Neuron (in vitro differentiated cells): ENCODE data around the gene NDUFAF5.
"Not testable (repeated sequence)": the region's sequence is repeated elsewhere in the genome, so short reads cannot be mapped to it uniquely, and the experiment has no call there.

ENCODE experiments used
- H2AFZ ChIP-seq: one replicate; pipeline ENCODE4 v1.6.1; 2013; ENCODE audit warnings: low read depth, mild to moderate bottlenecking, inconsistent platforms, low read length, moderate library complexity
- H3K27me3 ChIP-seq: one replicate; pipeline ENCODE4 v1.6.1; 2013; ENCODE audit warnings: low read length; ENCODE audit not compliant: insufficient read depth
- H3K36me3 ChIP-seq: one replicate; pipeline ENCODE4 v1.6.1; 2013; ENCODE audit warnings: low read length; ENCODE audit not compliant: insufficient read depth
- H3K4me1 ChIP-seq: one replicate; pipeline ENCODE4 v1.6.1; 2013; ENCODE audit warnings: low read length; ENCODE audit not compliant: insufficient read depth
- H3K4me3 ChIP-seq: 2 replicates; pipeline ENCODE4 v1.5.1; 2013; ENCODE audit warnings: mild to moderate bottlenecking, low read length, moderate library complexity
- H3K9me3 ChIP-seq: one replicate; pipeline ENCODE4 v1.6.1; 2013; ENCODE audit warnings: low read length

NDUFAF5 gene

DNA sequence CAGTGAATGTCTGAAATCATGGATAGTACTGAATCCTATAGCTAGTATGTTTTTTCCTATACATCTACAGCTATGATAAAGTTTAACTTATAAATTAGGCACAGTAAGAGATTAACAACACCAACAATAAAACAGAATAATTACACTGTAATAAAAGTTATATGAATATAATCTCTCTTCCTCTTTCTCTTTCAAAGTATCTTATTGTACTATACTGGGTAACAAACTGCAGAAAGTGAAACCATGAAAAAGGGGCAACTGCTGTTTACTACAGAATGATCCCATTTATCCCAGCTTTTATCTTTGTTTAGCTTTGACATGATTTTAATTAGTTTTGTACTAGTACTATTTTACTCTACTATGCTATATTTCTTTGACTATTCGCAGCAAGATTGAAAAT, 25.9 kb upstream of the NDUFAF5 start:
- Histone ChIP-seq H3K36me3 (peaks cover 67% of the 10 kb centered on the region), H3K4me3 (no peak overlapping the region), H2AFZ (no peak overlapping the region), H3K9me3 (peaks cover 2% of the 10 kb centered on the region), H3K27me3 (no peaks in the 10 kb centered on the region), H3K4me1 (no peaks in the 10 kb centered on the region)

DNA sequence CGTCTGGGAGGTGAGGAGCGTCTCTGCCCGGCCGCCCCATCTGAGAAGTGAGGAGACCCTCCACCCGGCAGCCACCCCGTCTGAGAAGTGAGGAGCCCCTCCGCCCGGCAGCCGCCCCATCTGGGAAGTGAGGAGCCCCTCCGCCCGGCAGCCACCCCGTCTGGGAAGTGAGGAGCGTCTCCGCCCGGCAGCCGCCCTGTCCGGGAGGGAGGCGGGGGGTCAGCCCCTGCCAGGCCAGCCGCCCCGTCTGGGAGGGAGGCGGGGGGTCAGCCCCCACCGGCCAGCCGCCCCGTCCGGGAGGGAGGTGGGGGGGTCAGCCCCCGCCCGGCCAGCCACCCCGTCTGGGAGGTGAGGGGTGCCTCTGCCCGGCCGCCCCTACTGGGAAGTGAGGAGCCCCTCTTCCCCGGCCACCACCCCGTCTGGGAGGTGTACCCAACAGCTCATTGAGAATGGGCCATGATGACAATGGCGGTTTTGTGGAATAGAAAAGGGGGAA, 24.3 kb upstream of the NDUFAF5 start:
- H3K9me3 ChIP-seq, H3K4me3 ChIP-seq, H3K27me3 ChIP-seq, H3K4me1 ChIP-seq, H2AFZ ChIP-seq: not testable (repeated sequence)
- peaks cover 77% of the 10 kb centered on the region for H3K36me3 ChIP-seq

DNA sequence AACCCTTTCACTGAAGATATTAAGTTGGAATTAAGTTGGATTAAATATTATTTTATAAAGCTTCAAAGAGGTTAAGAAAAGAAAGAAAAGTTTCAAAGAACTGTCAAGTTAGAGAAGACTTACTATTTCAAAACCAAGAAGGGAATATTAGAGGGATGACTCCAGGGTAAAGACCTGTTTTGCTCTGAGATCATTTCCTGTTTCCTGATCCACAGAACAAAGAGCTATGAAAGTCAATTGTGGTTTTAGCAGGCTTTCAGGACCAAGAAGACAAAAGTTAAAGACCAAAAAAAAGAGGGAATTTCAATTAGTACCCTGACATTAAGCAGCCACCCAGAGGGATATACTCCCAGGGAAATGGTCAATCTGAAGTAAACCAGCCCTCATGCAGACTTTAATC, 19.5 kb upstream of the NDUFAF5 start:
- no peak overlapping the region for H2AFZ ChIP-seq
- no peaks in the 10 kb centered on the region for H3K4me1 ChIP-seq
- peaks cover 80% of the 10 kb centered on the region for H3K36me3 ChIP-seq
- H3K4me3 ChIP-seq = no peak overlapping the region
- H3K9me3 ChIP-seq = peaks cover 33% of the 10 kb centered on the region
- no peaks in the 10 kb centered on the region for H3K27me3 ChIP-seq

DNA sequence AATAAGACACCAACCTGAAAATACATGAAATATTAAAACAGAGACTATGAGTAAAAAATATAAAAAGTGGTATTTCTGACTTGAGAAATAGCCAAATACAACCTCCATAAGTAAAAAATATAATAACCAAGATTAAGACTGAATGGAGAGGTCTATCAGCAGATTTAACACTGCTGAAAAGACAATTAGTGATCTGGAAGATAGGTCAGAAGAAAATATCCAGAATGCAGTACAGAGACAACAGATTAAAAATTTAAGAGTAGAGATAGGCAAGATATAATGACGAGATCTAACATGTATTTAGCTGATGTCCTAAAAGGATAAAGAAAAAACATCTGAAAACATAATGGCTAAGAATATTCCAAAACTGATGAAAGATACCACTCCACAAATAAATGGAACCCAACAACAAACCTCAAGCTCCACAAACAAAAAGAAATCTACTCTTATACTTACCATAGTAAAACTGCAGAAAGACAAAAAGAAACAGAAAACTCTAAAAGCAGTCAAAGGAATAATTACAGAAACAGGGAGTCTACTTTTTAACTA, 18.9 kb upstream of the NDUFAF5 start:
- no peaks in the 10 kb centered on the region for H3K4me1 ChIP-seq
- no peak overlapping the region for H2AFZ ChIP-seq
- peaks cover 33% of the 10 kb centered on the region for H3K9me3 ChIP-seq
- H3K36me3 ChIP-seq = peaks cover 86% of the 10 kb centered on the region
- no peaks in the 10 kb centered on the region for H3K27me3 ChIP-seq
- no peak overlapping the region for H3K4me3 ChIP-seq

DNA sequence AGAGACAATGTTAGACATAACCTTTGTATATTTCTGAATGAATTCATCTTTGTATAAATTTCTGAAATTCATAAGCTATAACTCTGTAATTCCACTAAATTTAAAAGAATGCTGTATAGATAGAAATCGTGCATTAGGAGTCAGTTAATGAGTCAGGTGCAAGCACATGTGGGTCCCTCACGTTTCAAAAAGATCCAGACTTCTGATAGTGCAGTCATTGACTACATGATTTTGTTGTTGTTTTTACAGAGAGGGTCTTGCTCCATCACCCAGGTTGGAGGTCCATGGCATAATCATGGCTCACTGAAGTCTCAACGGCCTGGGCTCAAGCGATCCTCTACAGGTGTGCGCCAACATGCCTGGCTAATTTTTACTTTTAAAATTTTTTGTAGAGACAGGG, 14.7 kb upstream of the NDUFAF5 start:
- peaks cover 85% of the 10 kb centered on the region for H3K36me3 ChIP-seq
- H3K4me1 ChIP-seq = no peaks in the 10 kb centered on the region
- H3K9me3 ChIP-seq = peaks cover 26% of the 10 kb centered on the region
- H3K27me3 ChIP-seq = no peaks in the 10 kb centered on the region
- no peak overlapping the region for H3K4me3 ChIP-seq
- no peak overlapping the region for H2AFZ ChIP-seq

DNA sequence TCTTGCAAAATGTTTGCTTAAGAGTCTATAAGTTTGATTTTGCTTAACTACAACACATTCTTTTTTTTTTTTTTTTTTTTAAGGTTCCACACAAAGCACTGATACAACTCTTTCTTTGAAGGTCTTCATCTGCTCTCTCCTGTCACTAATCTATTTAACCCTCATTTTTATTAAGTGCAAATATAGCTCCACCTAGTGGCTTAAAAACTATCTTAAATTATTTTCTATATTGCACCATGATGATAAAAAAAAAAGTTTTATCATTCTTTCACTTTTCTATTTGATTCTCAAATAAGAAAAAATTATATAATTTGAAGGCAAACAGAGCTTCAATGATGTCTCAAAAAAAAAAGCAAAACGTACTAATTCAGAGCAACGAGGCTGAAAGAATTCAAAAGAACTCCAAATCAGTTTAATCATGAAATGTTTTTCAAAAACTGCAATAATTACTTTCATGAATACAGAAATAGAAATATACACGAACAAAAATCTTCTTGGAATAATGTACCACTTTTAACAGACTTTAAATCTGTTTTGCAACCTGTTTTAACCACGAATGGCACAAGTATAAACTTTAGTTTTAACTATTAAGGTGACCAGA, 12.9 kb upstream of the NDUFAF5 start:
- Histone ChIP-seq H3K36me3 (peaks cover 86% of the 10 kb centered on the region), H2AFZ (no peak overlapping the region)

DNA sequence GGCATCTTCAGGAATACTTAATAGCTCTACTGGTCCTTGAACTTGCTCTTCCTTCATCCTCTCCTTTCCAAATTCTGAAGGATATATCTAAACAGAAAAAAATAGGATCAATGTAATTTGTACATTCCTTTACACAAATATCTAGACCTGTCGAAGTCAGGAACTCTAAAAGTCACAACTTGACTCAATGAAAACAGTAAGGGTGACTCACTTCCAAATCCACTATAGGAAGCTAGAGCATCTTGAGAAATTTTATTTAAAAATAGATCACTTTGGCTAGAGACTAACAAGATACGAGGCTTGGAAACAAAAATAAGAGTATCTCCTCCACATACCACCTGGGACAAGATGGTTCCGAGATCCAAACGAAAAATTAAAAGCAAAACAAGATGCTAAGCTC, 12.3 kb upstream of the NDUFAF5 start:
- peaks cover 86% of the 10 kb centered on the region for H3K36me3 ChIP-seq
- peaks cover 6% of the 10 kb centered on the region for H3K9me3 ChIP-seq
- no peak overlapping the region for H3K4me3 ChIP-seq
- H3K4me1 ChIP-seq = no peaks in the 10 kb centered on the region
- H3K27me3 ChIP-seq = no peaks in the 10 kb centered on the region
- H2AFZ ChIP-seq = no peak overlapping the region

More for the DNA sequence above, 12.9 kb upstream of the NDUFAF5 start:
- H3K27me3 ChIP-seq = no peaks in the 10 kb centered on the region
- H3K9me3 ChIP-seq = peaks cover 11% of the 10 kb centered on the region
- no peaks in the 10 kb centered on the region for H3K4me1 ChIP-seq
- no peak overlapping the region for H3K4me3 ChIP-seq

DNA sequence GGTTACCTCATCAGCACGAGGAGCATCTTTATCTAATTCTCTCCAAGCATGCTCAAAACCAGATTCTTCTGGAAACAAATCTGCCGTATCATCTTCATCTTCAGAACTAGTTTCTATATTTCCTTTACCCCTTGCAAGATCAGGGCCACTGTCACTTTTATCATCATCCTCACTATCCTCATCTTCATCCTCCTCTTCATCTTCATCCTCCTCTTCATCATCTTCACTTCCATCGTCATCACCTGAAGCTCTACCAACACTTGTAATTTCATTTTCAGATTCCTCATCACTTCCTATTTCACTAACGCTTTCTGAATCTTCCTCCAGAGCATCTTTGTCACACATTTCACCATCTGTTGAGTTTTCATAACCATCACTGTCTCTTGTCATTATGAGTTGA, 9.0 kb upstream of the NDUFAF5 start:
- peaks cover 81% of the 10 kb centered on the region for H3K36me3 ChIP-seq
- H3K4me1 ChIP-seq = no peaks in the 10 kb centered on the region
- H2AFZ ChIP-seq = no peak overlapping the region
- no peaks in the 10 kb centered on the region for H3K9me3 ChIP-seq
- H3K27me3 ChIP-seq = no peaks in the 10 kb centered on the region
- H3K4me3 ChIP-seq = no peak overlapping the region

DNA sequence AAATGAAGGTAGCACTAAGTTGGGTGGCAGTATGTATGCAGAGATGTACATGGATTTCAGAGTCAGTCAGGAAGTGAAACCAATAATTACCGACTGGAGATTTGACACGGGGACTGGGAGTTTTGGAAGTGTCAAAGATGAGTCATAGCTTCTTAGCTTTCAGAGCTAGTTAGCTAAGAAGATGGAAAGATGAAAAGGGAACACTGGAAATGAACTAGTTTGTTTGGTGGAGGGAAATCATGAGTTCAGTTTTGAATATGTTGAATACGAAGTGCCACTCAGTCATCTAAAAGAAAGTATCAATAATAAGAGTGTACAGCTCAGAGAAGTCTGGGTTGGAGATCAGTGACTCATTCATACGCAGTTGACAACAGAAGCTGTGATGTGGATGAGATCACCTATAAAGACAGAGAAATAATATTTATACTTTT, 7.6 kb upstream of the NDUFAF5 start:
- H3K36me3 ChIP-seq = peaks cover 77% of the 10 kb centered on the region
- H3K4me3 ChIP-seq = no peak overlapping the region

DNA sequence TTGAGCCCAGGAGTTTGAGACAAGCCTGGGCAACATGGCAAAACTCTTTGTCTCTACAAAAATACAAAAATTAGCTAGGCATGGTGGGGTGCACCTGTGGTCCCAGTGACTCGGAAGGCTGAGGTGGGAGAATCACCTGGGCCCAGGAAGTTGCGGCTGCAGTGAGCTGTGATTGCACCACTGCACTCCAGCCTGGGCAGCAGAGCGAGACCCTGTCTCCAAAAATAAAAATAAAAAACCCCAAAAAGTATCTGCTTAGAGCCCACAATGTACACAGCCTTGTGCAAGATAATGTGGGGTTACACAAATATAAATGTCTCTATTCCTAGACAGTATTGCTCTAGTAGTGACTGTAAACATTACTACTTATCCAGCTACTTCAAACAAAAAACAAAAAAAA, 6.0 kb upstream of the NDUFAF5 start:
- H3K4me1 ChIP-seq = peaks cover 5% of the 10 kb centered on the region
- peaks cover 70% of the 10 kb centered on the region for H3K36me3 ChIP-seq
- no peak overlapping the region for H2AFZ ChIP-seq
- H3K9me3 ChIP-seq = no peaks in the 10 kb centered on the region
- no peaks in the 10 kb centered on the region for H3K27me3 ChIP-seq
- H3K4me3 ChIP-seq = no peak overlapping the region

More for the DNA sequence above, 7.6 kb upstream of the NDUFAF5 start:
- Histone ChIP-seq H3K4me1 (no peaks in the 10 kb centered on the region), H2AFZ (no peak overlapping the region), H3K9me3 (no peaks in the 10 kb centered on the region), H3K27me3 (no peaks in the 10 kb centered on the region)

DNA sequence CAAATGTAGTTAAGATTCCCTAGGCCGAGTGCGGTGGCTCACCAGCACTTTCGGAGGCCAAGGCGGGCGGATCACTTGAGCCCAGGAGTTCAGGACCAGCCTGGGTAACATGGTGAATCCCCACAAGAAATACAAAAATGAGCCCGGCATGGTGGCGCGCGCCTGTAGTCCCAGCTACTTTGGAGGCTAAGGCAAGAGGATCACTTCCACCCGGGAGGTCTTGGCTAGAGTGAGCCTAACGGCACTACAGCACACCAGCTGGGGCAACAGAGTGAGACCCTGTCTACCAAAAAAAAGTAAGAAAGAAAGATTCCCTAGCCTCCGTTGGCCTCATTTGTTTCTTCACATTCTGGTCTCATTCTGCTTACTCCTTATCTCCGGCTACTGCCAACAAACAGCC, 1.3 kb upstream of the NDUFAF5 start:
- no peaks in the 10 kb centered on the region for H3K9me3 ChIP-seq
- H3K27me3 ChIP-seq = no peaks in the 10 kb centered on the region
- no peak overlapping the region for H2AFZ ChIP-seq
- H3K36me3 ChIP-seq = peaks cover 42% of the 10 kb centered on the region
- H3K4me3 ChIP-seq = peak overlapping the region; percentile 87
- peaks cover 16% of the 10 kb centered on the region for H3K4me1 ChIP-seq

DNA sequence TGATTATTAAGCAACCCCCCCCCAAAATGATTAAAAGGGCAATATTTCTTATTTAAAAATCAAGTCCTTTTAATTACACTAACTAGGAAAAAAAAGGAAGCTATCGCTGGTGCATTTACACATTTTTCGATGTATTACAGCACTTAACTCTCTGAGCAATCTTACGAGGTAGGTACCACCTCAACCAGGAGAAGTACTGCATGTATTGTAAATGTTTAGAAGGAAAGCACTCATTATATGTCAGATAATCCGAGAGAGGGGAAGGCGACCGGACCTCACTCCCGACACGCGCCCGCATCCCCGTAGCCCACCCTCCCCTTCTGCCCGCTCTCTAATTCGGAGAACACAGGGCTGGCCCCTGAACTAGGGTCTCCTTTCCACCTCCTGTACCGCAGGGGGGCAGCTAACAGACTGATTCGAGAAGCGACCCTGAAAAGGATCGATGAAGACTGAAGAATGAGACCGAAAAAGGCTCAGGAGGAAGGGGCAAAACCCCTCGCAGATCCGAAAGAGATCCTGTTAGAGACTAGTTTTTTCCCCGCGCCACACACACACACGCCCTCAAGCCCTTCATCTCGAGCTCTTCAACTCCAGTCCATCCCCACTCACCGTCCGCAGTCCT, 446 bp upstream of the NDUFAF5 start:
- H3K27me3 ChIP-seq = no peaks in the 10 kb centered on the region
- no peaks in the 10 kb centered on the region for H3K9me3 ChIP-seq
- H3K36me3 ChIP-seq = peaks cover 38% of the 10 kb centered on the region
- peak overlapping the region; percentile 87 for H3K4me3 ChIP-seq
- peaks cover 16% of the 10 kb centered on the region for H3K4me1 ChIP-seq
- H2AFZ ChIP-seq = peak overlapping the region; percentile 98

DNA sequence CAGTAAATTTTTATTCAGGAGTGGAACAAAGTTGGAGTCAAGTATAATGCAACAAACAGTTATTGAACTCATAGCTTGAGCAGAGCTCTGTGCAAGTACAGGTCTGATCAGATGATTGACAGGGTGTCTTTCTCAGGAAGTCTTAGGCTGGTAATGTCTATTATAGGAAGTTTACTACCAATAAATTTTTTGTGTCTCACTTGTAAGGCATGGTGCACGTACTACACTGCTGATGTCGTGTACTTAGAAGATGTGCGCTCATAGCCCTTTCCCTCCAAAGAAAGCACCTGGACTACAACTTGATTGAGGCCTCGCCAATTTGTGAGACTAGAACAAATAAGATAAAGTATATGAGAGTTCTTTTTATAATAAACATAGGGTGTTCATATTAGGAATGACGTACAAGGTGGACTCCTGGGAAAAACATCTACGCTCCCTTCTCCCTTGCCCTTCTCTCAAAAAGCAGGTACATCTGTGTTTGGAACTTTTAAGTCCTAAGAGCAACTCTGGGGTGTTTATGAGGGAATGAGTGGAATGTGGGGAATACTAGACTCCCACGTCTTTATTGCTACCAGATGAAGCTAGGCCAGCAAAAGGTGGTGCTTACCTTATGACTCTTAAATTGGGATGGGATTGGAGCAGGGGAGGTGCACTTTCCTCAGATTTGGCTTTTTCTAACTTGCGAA, 1.5 kb downstream of the NDUFAF5 start:
- peaks cover 16% of the 10 kb centered on the region for H3K4me1 ChIP-seq
- H3K27me3 ChIP-seq = no peaks in the 10 kb centered on the region
- H2AFZ ChIP-seq = no peak overlapping the region
- H3K9me3 ChIP-seq = no peaks in the 10 kb centered on the region
- peak overlapping the region; percentile 87 for H3K4me3 ChIP-seq
- H3K36me3 ChIP-seq = peaks cover 38% of the 10 kb centered on the region
